Activated CD8-positive, alpha-beta memory T cell treated with anti-CD3 and anti-CD28 coated beads for 36 hours (primary cell): ENCODE results near the gene VIM. TPM values are rescaled to one million over a fixed set of nuclear protein-coding genes. Genes with fewer than 3 reads are reported as not detected.

Experiments
- CTCF ChIA-PET: fragments of 350-600 bp; sonication (Branson Sonifier 250); formaldehyde crosslinking; loops from one replicate; lab custom pipeline; 2021; ENCODE audit warnings: antibody characterized with exemption; lab: Charles Lee
- POLR2A ChIA-PET: fragments of 350-600 bp; sonication (Branson Sonifier 250); formaldehyde crosslinking; loops from one replicate; lab custom pipeline; 2021; ENCODE audit warnings: antibody characterized with exemption; lab: Charles Lee
- total RNA-seq, 2 experiments: library from RNA; stranded (reverse); gene quantifications; one replicate each; pipeline ENCODE4 v1.2.3, GENCODE V29; 2021

Gene VIM
- total RNA-seq, result 100 to 1,000 TPM; 845 to 860 TPM

DNA sequence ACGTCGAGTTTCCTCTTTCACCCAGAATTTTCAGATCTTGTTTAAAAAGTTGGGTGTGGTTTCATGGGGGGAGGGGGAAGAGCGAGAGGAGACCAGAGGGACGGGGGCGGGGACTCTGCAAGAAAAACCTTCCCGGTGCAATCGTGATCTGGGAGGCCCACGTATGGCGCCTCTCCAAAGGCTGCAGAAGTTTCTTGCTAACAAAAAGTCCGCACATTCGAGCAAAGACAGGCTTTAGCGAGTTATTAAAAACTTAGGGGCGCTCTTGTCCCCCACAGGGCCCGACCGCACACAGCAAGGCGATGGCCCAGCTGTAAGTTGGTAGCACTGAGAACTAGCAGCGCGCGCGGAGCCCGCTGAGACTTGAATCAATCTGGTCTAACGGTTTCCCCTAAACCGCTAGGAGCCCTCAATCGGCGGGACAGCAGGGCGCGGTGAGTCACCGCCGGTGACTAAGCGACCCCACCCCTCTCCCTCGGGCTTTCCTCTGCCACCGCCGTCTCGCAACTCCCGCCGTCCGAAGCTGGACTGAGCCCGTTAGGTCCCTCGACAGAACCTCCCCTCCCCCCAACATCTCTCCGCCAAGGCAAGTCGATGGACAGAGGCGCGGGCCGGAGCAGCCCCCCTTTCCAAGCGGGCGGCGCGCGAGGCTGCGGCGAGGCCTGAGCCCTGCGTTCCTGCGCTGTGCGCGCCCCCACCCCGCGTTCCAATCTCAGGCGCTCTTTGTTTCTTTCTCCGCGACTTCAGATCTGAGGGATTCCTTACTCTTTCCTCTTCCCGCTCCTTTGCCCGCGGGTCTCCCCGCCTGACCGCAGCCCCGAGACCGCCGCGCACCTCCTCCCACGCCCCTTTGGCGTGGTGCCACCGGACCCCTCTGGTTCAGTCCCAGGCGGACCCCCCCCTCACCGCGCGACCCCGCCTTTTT, at the start of gene VIM:
Gene VIM, plus strand, starts transcription at position 151 of the 925 bp plus-strand sequence. CDS start 1,182 bp downstream, outside the sequence.
- CTCF ChIA-PET, result interaction anchor here (0.7 to 5.7 kb wide), 4 partner anchors 21 to 417 kb away, joined by 3 to 23 read pairs (median 12); partner anchors contain the start of gene TRDMT1
- POLR2A ChIA-PET, result interaction anchor here (0.5 to 3.6 kb wide), 8 partner anchors 13 to 411 kb away, joined by 3 to 29 read pairs (median 6); partner anchors contain the start of genes RSU1 and TRDMT1

DNA sequence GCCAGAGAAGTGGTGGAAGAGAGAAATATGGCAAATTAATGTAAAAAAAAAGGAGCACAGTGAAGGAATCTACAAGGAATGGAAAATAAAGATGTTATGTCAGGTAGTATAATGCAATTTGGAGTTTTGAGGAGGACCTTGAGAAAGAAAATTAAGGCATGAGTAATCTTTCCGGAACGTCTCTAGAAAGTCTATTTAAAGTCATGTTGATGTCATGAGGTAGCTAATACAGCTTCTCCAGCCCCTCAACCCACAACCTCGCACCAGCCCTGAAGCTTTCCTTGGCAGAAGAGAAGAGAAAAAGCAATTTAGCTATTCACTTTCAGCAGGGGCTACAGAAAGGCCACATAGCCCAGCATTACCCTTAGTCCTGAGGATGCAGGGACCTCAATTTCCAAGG, 49.0 kb upstream of the VIM start:
- CTCF ChIA-PET, result no interaction called here
- POLR2A ChIA-PET, result no interaction called here

DNA sequence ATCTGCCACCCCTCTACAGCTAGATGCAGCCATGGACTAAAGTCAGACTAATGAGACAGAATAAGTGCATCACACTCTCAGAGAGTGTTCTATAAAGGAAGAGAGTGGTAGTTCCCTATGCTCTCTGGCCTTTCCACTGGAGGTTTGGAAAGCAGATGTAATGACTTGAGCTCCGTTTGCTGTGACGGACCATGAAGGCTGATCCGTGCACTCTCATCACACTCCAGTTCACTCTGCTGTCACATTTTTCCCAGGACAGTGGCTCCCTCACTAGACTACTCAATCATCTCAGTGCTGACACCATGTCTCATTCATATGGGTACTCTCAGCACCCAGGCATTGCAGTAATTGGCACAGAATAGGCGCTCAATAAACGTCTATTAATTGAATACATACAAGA, 46.9 kb upstream of the VIM start:
- POLR2A ChIA-PET, result no interaction called here
- CTCF ChIA-PET, result interaction anchor here (0.8 to 1.0 kb wide), 2 partner anchors 49 to 77 kb away, joined by 3 to 4 read pairs; no protein-coding TSS in a partner anchor

DNA sequence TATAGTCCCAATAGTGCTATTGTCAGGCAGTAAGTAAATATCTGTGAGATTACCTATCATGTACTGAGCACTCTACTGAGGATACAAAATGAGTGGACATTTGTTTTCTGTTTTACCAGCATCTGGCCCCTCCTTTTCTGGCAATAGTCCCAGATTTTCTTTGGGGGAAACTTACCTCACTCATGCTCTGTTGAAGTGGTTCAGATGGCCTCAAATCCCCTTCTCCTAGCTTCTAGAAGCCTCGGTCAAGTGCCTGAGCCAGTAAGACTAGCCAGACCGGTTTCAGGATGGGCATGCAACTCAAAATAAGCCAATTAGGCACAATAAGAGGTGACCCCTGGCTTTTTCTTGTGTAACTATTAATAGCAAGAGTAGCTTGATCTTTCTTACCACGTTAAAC, 46.3 kb upstream of the VIM start:
- POLR2A ChIA-PET, result no interaction called here

DNA sequence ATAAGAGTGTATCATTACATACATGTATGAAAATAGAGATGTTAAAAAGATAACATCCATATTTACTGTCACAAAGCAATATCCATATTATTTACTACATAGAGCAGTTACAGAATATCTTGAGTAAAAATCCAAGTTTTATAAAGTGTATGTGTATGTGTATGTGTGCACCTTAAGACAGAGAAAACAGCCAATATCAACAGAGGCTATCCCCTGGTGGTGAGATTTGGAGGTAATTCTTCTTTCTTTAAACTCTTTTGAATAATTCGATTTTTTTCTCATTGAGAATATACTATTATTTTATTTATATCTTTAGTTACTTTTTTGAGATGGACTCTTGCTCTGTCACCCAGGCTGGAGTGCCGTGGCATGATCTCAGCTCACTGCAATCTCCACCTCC, 44.9 kb upstream of the VIM start:
- ChIA-PET POLR2A (no interaction called here), CTCF (no interaction called here)

More for the DNA sequence above, 46.3 kb upstream of the VIM start:
- CTCF ChIA-PET, result interaction anchor here (0.5 to 1.0 kb wide), 2 partner anchors 46 to 48 kb away, joined by 4 to 5 read pairs; no protein-coding TSS in a partner anchor

DNA sequence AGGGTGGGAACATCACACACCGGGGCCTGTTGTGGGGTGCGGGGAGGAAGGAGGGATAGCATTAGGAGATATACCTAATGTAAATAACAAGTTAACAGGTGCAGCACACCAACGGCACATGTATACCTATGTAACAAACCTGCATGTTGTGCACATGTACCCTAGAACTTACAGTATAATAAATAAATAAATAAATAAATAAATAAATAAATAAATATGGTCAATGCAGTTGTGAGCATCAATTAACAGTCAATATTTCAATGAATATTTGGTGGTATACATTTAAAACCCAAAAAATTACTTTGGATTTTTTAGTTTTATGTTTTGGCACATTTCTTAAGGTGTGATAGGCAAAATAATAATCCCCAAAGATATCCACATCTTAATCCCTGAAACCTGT, 42.2 kb upstream of the VIM start:
- POLR2A ChIA-PET, result no interaction called here
- CTCF ChIA-PET, result no interaction called here

DNA sequence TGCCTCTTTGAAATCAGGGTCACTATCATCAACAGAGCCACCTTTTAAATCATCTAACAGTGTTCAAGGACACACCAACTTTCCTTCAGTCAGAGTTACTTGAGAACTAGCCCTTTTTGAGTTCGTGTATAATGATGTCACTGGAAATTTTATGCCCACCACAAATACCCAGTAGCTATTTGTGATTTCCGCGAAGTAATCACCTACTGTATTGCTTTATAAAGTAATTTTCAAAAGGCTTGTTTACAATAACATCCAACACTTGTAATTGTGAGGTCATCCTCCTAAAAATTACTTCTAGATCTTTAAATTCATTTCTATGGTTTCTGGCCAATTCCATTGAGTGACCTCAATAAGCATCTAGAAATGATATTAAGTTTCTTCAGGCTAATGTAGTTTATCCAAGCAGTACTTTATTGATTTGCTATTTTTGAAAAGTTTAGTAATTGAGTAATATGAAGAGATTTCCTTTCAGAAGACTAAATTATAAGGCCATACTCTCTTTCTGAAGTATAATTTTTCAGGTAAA, 39.3 kb upstream of the VIM start:
- ChIA-PET POLR2A (no interaction called here), CTCF (no interaction called here)

DNA sequence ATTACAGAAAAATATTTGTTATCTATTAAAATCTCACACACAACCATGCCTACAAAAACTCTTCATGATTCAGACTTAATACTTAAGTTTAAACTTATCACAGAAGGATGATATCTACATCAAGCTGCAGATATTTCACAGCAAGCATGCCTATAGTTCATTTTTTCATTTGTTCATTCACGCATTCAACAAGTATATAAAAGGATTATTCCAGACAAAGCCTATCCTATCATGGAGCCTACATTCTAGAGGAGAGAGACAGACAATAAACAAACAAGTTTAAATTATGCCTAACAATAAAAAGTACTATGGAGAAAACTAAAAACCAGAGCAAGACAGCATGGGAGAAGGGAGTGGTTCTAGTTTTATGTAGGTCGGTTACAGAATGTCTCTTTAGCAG, 37.4 kb upstream of the VIM start:
- ChIA-PET CTCF (no interaction called here), POLR2A (no interaction called here)

DNA sequence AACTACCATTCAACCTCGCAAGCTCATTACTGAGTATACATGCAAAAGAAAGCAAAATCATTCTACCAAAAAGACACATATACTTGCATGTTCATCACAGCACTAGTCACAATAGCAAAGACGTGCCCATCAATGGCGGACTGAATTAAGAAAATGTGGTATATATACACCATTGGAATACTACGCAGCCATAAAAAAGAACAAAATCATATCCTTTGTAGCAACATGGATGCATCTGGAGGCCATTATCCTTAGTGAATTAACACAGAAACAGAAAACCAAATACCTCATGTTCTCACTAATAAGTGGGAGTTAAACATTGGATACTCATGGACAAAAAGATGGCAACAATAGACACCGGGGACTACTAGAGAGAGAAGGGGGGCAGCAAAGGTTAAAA, 33.0 kb upstream of the VIM start:
- POLR2A ChIA-PET, result no interaction called here
- CTCF ChIA-PET, result no interaction called here

DNA sequence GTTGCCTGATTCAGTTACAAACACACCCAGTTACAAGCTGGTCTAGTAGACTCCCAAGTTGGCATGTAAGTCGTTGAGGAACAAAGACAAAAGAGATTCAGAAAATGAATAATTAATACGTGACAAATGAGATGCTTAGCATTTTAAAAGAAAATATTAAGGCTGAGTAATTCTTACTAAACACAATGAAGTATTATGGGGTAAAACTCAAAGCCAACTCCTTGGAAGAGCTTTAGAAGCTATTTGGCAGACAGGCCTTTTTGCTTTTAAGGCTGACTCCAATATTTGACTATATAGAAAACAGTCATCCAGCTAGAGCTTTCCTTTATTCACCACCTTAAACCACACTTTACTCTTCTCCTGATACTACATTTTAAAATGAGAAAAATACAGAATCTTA, 32.0 kb upstream of the VIM start:
- CTCF ChIA-PET, result no interaction called here

DNA sequence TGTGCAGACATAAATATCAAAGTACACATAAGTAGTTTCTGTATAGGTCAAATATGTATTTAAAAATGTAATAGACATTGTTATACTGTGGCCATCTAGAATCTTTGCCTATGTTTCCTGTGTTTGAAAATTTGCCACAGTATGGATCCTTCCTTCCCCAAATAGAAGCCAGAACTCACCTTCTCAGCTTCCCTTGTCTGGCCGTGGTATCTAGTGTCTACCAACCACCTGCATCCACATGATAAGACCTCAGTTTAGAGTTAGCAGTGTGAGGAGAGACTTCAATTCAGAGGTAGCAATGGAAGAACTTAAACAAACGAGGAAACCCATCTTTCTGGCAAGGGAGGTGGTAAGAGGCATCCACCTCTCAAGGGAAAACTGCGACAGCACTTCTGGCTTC, 31.5 kb upstream of the VIM start:
- POLR2A ChIA-PET, result no interaction called here

More for the DNA sequence above, 32.0 kb upstream of the VIM start:
- POLR2A ChIA-PET, result no interaction called here

DNA sequence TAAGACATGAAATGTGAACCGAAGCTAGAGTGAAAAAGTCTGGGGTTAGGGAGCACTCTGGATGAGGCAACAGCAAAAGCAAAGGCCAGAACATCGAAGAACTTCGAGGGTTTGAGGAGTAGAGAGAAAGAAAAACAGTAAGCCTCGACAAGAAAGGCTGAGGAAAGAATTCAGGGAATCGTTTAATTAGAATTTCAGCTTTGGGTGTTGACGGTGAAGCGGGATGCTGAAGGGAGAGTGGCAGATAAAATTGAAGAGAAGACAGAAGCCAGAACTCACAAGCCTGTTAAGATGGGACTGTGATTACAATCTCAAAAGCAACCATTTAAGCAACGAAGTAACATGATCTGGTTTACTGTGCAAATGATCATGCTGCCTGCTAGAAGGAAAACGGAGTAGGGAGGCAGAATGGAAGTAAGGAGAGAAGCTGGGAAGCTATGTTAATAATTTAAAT, 28.7 kb upstream of the VIM start:
- ChIA-PET CTCF (no interaction called here), POLR2A (no interaction called here)

More for the DNA sequence above, 31.5 kb upstream of the VIM start:
- CTCF ChIA-PET, result no interaction called here

DNA sequence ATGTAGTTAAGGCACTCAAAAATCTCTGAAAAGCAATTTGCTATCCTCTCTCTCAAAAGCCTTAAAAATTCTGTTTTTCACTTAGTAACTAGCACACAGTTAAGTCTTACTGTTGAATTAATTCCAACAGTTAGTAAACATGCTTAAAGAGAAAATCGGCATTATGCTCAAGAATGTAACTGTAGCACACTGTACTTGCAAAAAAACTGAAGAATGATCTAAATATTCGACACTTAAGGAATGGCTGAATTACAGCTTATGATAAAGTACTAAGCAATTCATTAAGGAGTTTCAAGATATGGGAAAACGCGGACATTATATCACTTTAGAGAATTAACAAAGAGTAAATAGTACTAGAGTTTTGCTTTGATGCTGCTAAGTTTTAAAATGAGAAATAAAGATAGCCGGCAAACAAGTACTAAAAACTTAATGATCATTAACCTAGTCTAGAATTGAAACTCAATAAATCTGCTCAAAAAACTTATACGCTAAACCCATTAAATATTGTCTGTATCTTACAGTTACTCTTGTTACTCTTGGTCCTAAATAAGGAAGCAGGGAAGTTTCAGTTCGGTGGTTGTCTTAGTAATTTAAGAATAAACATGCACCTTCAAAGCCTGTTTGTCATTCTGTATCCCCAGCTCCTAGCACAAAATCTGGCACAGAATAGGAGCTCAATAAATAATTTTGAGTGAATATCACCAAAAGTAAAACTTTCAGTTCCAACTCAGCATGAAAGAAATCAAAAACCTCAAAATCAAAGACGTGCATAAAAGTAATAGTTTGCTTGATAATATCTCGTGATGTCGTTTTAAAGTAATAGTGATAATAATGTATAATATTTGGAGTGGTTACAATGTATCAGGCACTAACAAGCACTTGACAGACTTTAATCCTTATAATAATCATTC, 27.8 kb upstream of the VIM start:
- POLR2A ChIA-PET, result interaction anchor here (2.4 kb wide), 1 partner anchor 29 kb away, joined by 29 read pairs; the partner anchor contains the start of gene VIM
- CTCF ChIA-PET, result interaction anchor here (0.6 to 3.6 kb wide), 4 partner anchors 13 to 241 kb away, joined by 3 to 23 read pairs (median 3); partner anchors contain the start of gene VIM

DNA sequence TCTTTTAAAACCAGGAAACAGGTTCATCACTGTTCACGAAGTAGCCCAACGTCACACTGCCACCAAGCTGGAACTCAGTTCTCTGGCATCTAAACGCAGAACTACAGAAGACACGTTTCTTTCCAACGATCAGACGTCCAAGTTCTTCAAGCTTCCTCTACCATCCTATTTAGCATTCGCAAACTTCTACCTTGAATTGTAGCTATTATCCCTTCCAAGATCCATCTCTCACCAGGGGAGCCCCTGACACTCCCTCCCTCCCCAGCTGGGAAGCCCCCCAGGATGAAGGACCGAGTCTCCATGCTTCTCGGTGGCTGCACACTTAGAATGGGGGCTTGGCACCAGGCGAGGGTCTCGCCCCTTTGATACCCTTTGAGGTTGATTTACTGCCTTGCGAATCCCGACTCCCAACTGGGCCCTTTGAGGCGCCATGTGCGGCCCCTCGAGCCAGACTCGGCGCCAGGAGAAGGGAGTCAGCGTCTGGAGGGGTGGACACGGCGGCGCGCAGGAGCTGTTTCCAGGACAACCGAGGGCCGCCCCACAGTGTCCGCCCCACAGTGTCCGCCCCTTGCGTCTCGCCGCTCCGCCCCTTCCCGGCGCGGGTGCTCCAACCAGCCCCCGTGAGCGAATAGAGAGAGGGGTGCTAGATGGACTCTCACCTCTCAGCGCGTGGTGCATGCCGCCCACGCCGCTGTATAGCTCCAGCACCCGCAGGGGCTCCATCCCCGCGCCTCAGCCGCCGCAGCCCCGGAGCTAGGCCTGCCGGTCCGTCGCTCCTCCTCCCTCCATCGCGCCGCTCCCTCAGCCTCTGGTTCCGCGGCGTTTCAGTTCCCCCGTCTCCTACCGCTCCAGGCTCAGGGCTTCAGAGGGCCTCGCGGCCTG, 26.9 kb upstream of the VIM start, which contains the start of gene TRDMT1:
Gene TRDMT1, minus strand, starts transcription at position 761 of the 882 bp plus-strand sequence. Its CDS starts 38 bp downstream, at position 723.
- ChIA-PET CTCF (interaction anchor here (0.6 to 3.6 kb wide), 5 partner anchors 12 to 241 kb away, joined by 3 to 23 read pairs (median 3); partner anchors contain the start of gene VIM), POLR2A (interaction anchor here (0.8 to 2.4 kb wide), 5 partner anchors 16 to 1458 kb away, joined by 3 to 29 read pairs (median 3); partner anchors contain the start of genes ARL5B and VIM)

DNA sequence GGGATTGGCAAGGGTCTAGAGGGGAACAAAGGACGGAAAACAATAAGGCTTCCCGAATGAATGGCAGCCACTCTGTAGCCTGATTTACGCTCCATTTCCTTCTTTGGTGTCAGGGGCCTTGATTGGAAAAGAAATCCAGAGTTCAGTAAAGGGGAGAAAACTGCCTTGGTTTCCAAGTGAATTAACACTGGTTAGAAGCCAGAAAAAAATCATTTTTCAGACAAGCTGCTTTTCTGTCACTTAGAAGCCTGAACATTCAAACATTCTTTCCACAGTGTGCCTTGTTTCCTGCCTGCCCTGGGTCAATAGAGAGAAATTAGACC, 26.3 kb upstream of the VIM start:
- CTCF ChIA-PET, result interaction anchor here (1.0 to 3.6 kb wide), 3 partner anchors 17 to 178 kb away, joined by 3 to 23 read pairs (median 4); partner anchors contain the start of gene VIM
- POLR2A ChIA-PET, result interaction anchor here (0.8 to 2.4 kb wide), 5 partner anchors 15 to 1457 kb away, joined by 3 to 29 read pairs (median 3); partner anchors contain the start of genes ARL5B and VIM

DNA sequence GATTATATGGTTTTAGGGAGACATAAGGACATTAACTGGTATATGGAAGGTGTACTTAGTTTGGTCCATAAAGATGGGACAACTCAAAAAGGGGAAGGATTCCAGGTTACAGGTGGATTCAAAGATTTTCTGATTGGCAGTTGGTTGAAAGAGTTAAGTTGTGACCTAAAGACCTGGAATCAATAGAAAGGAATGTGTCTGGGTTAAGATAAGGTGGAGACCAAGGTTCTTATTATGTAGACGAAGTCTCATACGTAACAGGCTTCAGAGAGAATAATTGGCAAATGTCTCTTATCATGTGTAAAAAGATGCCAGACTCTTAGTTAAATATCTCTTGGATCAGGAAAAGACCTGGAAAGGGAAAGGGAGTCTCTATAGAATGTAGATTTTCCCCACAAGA, 25.5 kb upstream of the VIM start:
- POLR2A ChIA-PET, result interaction anchor here (2.4 kb wide), 1 partner anchor 27 kb away, joined by 29 read pairs; the partner anchor contains the start of gene VIM
- CTCF ChIA-PET, result interaction anchor here (3.6 kb wide), 1 partner anchor 26 kb away, joined by 23 read pairs; the partner anchor contains the start of gene VIM

DNA sequence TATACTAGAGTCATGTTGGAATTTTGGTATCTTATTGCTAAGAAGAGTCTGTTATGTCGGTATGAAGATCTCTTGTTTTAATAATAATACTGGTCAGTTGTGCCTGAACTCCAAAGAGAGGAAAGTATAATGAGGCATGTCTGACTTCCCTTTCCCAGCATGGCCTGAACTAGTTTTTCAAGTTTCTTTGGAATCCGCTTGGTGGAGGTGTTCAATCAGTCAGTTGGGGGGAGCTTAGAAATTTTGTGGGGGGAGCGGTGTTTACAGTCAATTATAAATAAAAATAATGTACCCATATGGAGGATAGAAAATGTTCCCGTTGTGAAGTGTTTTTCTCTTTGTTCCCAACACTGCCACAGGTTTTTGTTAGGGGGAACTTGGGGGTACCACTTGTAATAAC, 25.0 kb upstream of the VIM start:
- POLR2A ChIA-PET, result no interaction called here
- CTCF ChIA-PET, result interaction anchor here (3.6 kb wide), 1 partner anchor 26 kb away, joined by 23 read pairs; the partner anchor contains the start of gene VIM
